SK-N-MC (cell line): ENCODE results near the gene SBF2.
"Not testable (repeated sequence)": the region's sequence is repeated elsewhere in the genome, so short reads cannot be mapped to it uniquely, and the experiment has no call there.

Experiments used
- DNase-seq: peaks from one replicate; pipeline ENCODE4 v3.0.0-alpha.2; 2011; ENCODE audit warnings: low read depth, low spot score
- H3K27ac ChIP-seq: fragments of 200-600 bp; sonication (generic); 2 replicates; pipeline ENCODE4 v1.5.1; 2016; ENCODE audit warnings: mixed run types
- H3K36me3 ChIP-seq: fragments of 200-600 bp; sonication (generic); 2 replicates; pipeline ENCODE4 v1.6.1; 2017; ENCODE audit warnings: antibody characterized with exemption, low read length, mixed read lengths; ENCODE audit not compliant: insufficient read depth
- H3K4me3 ChIP-seq: fragments of 200-600 bp; sonication (generic); 2 replicates; pipeline ENCODE4 v1.5.1; 2016
- H3K9ac ChIP-seq: fragments of 200-600 bp; sonication (generic); 2 replicates; pipeline ENCODE4 v1.8.0; 2017; ENCODE audit warnings: mixed run types, mixed read lengths; ENCODE audit not compliant: insufficient read length
- H3K9me3 ChIP-seq: fragments of 200-600 bp; sonication (generic); 2 replicates; pipeline ENCODE4 v1.6.1; 2017; ENCODE audit warnings: low read depth, mild to moderate bottlenecking, antibody characterized with exemption, low read length, moderate library complexity, mixed read lengths
- EZH2 ChIP-seq: fragments of 200-600 bp; sonication (generic); IDR thresholded peaks from one replicate; pipeline ENCODE4 v1.6.1; 2017; ENCODE audit warnings: antibody characterized with exemption
- FOXP2 ChIP-seq: optimal IDR thresholded peaks from 2 replicates; pipeline ENCODE3; 2011; ENCODE audit warnings: mild to moderate bottlenecking, moderate library complexity; ENCODE audit not compliant: insufficient read depth; ENCODE audit errors: extremely low read length, control extremely low read depth
- POLR2AphosphoS5 ChIP-seq: IDR thresholded peaks from 2 replicates; pipeline ENCODE4 v1.6.1; 2012; ENCODE audit warnings: mild to moderate bottlenecking, low read depth, low read length, borderline replicate concordance

Gene SBF2

DNA sequence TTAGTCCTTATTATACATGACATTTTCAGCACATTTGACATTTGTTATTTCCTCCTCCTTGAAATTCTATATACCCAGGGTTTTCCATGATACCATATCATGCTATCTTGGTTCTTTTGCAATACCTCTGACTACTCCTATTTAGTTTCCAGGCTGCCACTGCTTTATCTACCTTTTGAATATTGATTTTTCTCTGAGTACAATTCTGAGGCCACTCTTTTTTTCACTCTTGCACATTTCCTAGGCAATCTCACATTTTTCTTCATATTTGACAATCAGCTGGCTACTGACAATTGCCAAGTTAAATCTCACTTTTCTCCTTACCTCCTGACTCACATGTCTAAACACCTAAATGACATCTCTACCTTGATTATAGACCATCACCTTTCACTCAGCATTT lies 11.9 kb downstream of the SBF2 start:
- Histone ChIP-seq H3K36me3 (no peaks in the 10 kb centered on the region), H3K4me3 (no peak overlapping the region), H3K9ac (no peak overlapping the region), H3K27ac (no peak overlapping the region), H3K9me3 (no peaks in the 10 kb centered on the region)
- no peak for TF ChIP-seq EZH2
- no peak for TF ChIP-seq FOXP2
- no peak for TF ChIP-seq POLR2AphosphoS5
- no peak for DNase-seq

DNA sequence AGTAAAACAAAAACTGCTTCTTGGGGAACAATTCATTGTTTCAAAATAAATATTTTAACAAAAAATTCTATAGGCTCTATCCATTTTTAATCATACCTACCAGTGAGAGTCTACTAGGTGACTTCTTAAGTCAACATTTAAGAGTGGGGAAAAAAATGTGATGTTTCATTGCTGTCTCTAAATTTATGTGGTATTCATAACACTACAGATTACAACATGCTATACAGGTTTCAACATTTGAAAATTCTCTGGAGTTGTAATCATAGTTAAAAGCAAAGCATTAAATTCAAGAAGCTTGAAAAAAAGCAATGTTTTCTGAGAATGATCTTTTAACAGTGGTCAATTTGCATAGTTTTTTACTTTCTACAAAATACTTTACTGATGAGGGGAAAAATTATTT lies 18.3 kb downstream of the SBF2 start:
- TF ChIP-seq POLR2AphosphoS5: no peak
- TF ChIP-seq EZH2: no peak
- TF ChIP-seq FOXP2: no peak
- H3K36me3 ChIP-seq: no peaks in the 10 kb centered on the region
- DNase-seq: no peak
- H3K27ac ChIP-seq: peak overlapping the region; percentile 83
- H3K4me3 ChIP-seq: no peak overlapping the region
- no peak overlapping the region for H3K9ac ChIP-seq
- no peaks in the 10 kb centered on the region for H3K9me3 ChIP-seq

DNA sequence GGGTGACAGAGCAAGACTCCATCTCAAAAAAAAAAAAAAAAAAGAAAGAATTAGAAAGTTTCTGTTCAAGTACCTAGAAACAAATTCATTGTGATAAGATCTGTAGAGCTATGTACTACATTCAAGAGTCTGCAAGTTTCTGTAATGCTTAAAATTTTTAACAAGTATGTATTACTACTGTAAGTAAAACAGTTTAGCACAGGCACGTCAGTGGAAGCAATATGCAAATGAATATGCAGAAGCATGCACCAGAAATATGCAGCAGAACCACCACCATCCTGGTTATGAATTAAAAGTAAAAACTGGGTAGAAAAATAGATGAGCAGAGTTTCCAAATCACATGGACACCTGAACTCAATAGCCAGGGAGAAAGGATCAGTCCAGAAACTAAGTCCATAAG lies 19.3 kb downstream of the SBF2 start:
- Histone ChIP-seq H3K27ac (peak overlapping the region; percentile 83), H3K9ac (peak overlapping the region; percentile 46)
- TF ChIP-seq POLR2AphosphoS5 (no peak), FOXP2 (no peak), EZH2 (no peak)

DNA sequence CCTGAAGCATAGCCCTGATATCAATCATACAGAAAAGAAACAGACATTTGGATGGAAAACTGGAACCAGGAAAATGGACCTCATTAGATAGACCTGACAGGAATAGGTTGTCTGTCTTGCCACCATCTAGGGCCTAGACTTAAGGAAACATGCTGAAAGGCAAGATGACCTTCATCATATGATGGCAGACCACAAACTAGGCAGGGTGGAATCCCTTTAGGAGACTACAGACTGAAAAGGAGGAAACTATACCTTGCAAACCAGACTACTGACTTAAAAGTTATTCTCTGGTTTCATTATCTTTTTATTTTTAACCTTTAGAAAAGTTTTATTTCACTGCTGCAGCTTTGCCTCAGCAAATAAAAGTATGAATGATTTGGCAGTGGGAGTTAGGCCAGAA lies 20.3 kb downstream of the SBF2 start:
- peak overlapping the region; percentile 65; the same call in 1 of the 2 replicates for H3K27ac ChIP-seq
- TF ChIP-seq EZH2: no peak
- no peak for TF ChIP-seq POLR2AphosphoS5
- TF ChIP-seq FOXP2: no peak
- no peak for DNase-seq
- no peak overlapping the region for H3K4me3 ChIP-seq
- no peak overlapping the region for H3K9ac ChIP-seq
- no peaks in the 10 kb centered on the region for H3K36me3 ChIP-seq
- H3K9me3 ChIP-seq: no peaks in the 10 kb centered on the region

More for the DNA sequence above, 19.3 kb downstream of the SBF2 start:
- H3K36me3 ChIP-seq: no peaks in the 10 kb centered on the region
- DNase-seq: no peak
- H3K9me3 ChIP-seq: no peaks in the 10 kb centered on the region
- H3K4me3 ChIP-seq: peak overlapping the region; percentile 66

DNA sequence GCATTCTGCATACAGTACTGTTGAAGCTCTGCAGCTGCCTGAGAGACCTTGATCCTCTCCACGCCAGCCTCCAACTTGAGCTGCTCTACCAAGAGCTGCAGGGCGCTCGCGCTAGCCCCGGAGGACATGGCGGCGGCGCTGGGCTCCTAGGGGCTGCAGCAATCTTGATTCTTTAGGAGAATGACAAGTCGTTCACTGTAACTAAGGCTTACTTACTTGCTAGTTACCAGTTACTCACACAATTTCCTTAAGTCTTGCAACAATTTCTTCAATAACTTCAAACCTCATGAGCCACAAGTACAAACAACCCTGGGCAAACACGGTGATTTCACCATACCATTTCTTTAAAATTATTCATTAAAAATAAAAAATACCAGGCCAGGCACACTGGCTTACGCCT lies 21.9 kb downstream of the SBF2 start:
- Histone ChIP-seq H3K36me3 (no peaks in the 10 kb centered on the region), H3K4me3 (no peak overlapping the region), H3K9ac (no peak overlapping the region), H3K9me3 (no peaks in the 10 kb centered on the region), H3K27ac (no peak overlapping the region)
- TF ChIP-seq EZH2 (no peak), FOXP2 (no peak)
- DNase-seq: no peak

DNA sequence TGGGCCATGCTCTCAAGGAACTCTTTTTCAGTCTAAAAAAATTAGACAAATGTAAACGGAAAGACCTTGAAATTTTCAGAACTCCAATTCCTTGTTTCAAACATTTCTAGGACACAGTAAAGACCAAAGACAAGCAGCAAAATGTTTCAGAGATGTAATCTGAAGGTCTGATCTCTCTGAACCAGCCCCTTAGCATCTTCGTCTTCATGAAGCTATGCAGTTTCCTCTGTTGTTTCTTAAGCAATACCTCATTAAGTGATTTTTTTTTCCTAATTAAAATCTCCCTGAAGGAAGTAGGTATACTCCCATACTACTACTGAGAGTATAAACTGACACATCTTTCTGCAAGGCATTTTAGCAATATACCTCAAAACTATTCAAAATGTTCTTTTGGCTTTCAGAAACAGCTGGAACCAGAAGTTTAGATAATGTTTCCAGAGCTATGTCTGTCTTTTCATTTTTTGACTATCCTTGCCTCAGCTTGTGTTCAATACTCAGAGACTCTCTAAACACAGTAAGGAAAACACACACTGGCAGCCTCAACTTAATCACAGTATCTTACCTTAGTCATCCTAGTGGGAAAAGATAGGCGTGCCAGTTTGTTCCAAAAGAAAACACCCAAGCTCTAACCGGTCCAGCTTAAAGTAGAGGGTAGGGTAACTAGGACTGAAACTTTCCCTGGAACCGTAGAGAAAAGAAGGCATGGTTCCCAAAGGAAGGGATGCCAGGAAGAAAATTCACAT lies 25.1 kb downstream of the SBF2 start:
- Histone ChIP-seq H3K36me3 (no peaks in the 10 kb centered on the region), H3K9ac (no peak overlapping the region), H3K9me3 (no peaks in the 10 kb centered on the region), H3K4me3 (no peak overlapping the region), H3K27ac (no peak overlapping the region)
- TF ChIP-seq POLR2AphosphoS5 (no peak), FOXP2 (no peak)
- no peak for DNase-seq

DNA sequence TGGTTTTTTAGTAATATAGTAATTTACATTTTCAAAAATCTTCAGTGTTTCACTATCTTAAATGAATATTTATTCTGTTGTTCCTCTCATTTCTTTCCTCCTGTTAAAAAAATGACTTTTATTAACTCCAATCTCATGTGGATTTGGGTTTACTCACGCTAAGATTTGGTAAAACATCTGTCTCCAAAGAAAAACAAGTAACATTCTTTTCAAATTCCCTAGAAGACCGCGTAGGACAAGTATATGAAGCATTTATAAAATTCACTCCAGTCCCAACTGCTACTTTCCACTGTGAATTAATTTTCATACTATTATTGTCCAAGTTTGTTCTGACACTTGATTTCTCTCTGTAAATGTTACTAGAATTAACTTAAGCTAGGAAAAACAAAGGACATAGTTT lies 26.2 kb downstream of the SBF2 start:
- Histone ChIP-seq H3K36me3 (no peaks in the 10 kb centered on the region), H3K27ac (peak overlapping the region; percentile 26; the same call in 1 of the 2 replicates), H3K9me3 (no peaks in the 10 kb centered on the region), H3K4me3 (no peak overlapping the region), H3K9ac (no peak overlapping the region)
- TF ChIP-seq FOXP2 (no peak), EZH2 (no peak), POLR2AphosphoS5 (no peak)
- DNase-seq: no peak

DNA sequence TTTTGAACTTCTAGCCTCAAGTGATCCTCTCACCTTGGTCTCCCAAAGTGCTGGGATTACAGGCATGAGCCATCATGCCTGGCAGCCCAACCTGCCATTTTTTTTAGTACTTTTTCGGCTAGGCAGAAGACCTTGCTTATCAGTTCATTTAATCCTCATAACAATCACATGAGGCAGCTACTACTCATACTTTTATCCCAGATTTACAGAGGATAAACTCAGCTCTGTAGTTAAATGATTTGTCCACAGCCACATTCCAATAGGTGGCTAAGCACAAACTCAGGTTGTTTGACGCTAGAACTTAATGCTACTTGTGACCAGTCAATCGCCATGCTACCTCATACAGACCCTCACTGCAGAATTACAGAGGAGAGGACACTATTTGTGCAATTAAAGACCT lies 28.1 kb downstream of the SBF2 start:
- H3K36me3 ChIP-seq: no peaks in the 10 kb centered on the region
- H3K9me3 ChIP-seq: no peaks in the 10 kb centered on the region
- H3K27ac ChIP-seq: no peak overlapping the region
- no peak overlapping the region for H3K9ac ChIP-seq
- no peak for DNase-seq
- TF ChIP-seq EZH2 (no peak), FOXP2 (no peak), POLR2AphosphoS5 (no peak)
- H3K4me3 ChIP-seq: no peak overlapping the region

DNA sequence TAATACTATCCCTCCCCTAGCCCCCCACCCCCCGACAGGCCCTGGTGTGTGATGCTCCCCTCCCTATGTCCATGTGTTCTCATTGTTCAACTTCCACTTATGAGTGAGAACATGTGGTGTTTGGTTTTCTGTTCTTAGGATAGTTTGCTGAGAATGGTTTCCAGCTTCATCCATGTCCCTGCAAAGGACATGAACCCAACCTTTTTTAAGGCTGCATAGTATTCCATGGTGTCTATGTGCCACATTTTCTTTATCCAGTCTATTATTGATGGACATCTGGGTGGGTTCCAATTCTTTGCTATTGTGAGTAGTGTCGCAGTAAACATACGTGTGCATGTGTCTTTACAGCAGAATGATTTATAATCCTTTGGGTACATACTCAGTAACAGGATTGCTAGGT lies 29.3 kb downstream of the SBF2 start:
- not testable (repeated sequence) for H3K4me3 ChIP-seq, H3K9ac ChIP-seq, H3K9me3 ChIP-seq, DNase-seq, H3K36me3 ChIP-seq, H3K27ac ChIP-seq

DNA sequence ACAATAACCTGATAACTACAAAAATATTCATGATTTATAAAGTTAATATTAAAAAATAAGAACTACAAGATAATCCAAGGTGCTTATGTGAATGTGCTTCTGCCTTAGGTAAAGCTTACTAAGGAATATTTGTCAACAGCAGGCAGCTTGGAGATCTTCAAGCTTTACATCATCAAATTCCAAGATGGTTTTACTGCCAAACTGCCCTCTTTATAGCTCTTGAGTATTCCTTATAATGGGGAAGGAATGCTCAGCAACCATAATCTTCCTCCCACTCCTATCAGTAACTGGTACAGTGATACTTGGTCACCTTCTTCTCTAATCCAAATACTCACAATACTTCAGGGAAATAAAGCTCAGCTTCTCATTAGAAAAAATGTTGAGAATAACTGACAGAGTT lies 30.1 kb downstream of the SBF2 start:
- TF ChIP-seq POLR2AphosphoS5 (no peak), EZH2 (no peak), FOXP2 (no peak)
- no peak for DNase-seq
- Histone ChIP-seq H3K4me3 (no peak overlapping the region), H3K27ac (no peak overlapping the region; the same call in 1 of the 2 replicates), H3K9ac (no peak overlapping the region), H3K36me3 (no peaks in the 10 kb centered on the region), H3K9me3 (no peaks in the 10 kb centered on the region)
